ENCODE measurements around the gene SLC66A2.

The SLC66A2 gene

GRCh38 chr18:79970419-79971133, 19.1 kb upstream of the SLC66A2 start:
- DNase-seq, result no peak

GRCh38 chr18:79965119-79965902, 13.9 kb upstream of the SLC66A2 start:
- peak; percentile 33 for DNase-seq

- no peak for DNase-seq
Measured at GRCh38 chr18:79964330-79965118, 13.1 kb upstream of the SLC66A2 start, which contains the start of gene HSBP1L1. TSS of gene HSBP1L1 (plus strand) at chr18:79964643. CDS start at chr18:79964736, 93 bp downstream.

GRCh38 chr18:79963658-79964329, 12.3 kb upstream of the SLC66A2 start:
- no peak for DNase-seq

GRCh38 chr18:79962835-79963657, 11.6 kb upstream of the SLC66A2 start:
- no peak for DNase-seq

- no peak for DNase-seq
Measured at GRCh38 chr18:79962311-79962710, 10.9 kb upstream of the SLC66A2 start.

GRCh38 chr18:79961527-79962291, 10.3 kb upstream of the SLC66A2 start:
- DNase-seq, result no peak

GRCh38 chr18:79960921-79961526, 9.6 kb upstream of the SLC66A2 start:
- no peak for DNase-seq

GRCh38 chr18:79960161-79960801, 8.8 kb upstream of the SLC66A2 start:
- peak; percentile 66 for DNase-seq

GRCh38 chr18:79958981-79959380, 7.5 kb upstream of the SLC66A2 start:
- DNase-seq, result no peak

- DNase-seq, result no peak
Measured at GRCh38 chr18:79956276-79956675, 4.8 kb upstream of the SLC66A2 start.

- DNase-seq, result no peak
Measured at GRCh38 chr18:79955302-79956075, 4.0 kb upstream of the SLC66A2 start.

- no peak for DNase-seq
Measured at GRCh38 chr18:79954791-79955190, 3.3 kb upstream of the SLC66A2 start.

GRCh38 chr18:79953971-79954651, 2.7 kb upstream of the SLC66A2 start:
- DNase-seq, result no peak

GRCh38 chr18:79952996-79953559, 1.6 kb upstream of the SLC66A2 start:
- DNase-seq, result no peak

GRCh38 chr18:79952456-79952995, 1.1 kb upstream of the SLC66A2 start:
- no peak for DNase-seq

GRCh38 chr18:79950515-79951341, 725 bp downstream of the SLC66A2 start:
- no peak for DNase-seq

All from NCI-H510A treated with DMSO at 0.1 percent for 48 hours (cell line).